Measurements from ENCODE around the gene SLC6A7.
"Not testable (repeated sequence)": the region's sequence is repeated elsewhere in the genome, so short reads cannot be mapped to it uniquely, and the experiment has no call there.

Gene SLC6A7

DNA sequence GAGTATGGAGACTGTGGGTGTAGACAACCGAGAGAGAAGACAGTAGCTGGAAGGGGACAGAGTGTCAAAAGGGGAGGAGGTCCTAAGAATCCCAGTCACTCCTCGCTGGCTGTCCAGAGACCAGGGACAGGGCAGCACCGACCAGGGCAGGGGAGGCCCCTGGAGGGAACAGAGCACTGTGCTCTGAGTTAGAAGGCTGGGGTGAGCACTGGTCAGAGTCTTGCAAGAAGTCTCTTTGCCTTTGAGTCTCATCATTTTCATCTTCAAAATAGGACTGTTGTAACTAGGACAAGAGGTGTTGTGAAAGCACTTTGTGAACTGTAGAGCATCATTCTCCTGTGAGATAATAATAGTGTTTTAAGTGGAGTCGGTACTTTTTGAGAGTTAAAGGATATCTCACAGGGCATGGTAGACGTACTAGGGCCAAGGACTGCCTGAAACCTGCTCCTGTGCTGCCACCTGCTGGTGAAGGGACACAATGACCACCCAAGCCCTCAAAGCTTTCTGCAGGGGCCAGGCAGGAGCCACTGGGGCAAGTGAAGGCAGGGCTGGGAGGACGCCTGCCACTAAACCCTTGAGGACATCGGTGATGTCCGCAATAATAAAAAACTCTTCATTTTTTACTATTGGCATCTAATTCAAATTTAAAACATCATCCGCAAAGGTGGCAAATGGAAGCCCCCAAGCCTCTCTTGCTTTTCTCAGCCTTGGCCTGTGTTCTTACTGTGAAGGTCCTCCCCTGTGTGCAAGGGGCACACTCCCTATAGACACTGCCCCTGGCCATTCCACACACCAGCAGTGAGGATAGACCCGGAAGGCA is 28.2 kb downstream of the SLC6A7 start:
- peak; percentile 58 for DNase-seq (ENCODE audit: low read depth)

DNA sequence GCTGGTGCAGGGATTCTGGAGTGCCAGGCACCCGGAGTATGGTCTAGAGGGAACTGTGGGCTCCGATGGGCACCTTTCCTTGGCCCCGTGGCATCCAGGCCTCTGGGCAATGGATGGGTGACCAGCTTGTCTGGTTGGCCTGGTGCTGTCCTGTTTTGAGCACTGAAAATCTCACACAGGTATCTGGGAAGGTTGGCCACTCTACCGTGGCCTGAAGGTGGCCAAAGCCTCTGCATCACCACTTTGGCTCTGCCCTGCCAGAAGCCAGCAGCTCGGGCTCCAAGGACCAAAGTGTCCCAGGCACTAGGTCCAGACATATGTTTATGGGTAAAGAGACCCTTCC is 28.8 kb downstream of the SLC6A7 start:
- no peak for DNase-seq (ENCODE audit: low read depth)

DNA sequence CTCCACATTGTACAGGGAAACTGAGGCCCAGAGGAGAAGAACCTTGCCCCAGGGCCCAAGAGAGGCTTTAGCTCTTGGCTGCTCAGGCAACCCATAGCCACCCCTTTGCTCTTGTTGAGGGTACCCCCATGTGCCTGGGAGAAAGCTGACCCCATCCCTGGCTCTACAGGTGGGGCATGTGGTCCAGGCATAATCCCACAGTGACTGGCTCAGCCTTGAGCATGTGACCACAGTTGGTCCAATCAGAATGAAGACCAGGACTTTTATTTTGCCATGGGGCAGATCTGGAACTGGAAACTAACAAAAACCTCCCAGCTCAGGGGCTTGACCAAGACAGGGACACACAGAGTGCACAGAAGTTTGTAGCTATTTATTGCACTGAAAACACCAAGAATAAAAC is 29.3 kb downstream of the SLC6A7 start:
- DNase-seq (ENCODE audit: low read depth): no peak

DNA sequence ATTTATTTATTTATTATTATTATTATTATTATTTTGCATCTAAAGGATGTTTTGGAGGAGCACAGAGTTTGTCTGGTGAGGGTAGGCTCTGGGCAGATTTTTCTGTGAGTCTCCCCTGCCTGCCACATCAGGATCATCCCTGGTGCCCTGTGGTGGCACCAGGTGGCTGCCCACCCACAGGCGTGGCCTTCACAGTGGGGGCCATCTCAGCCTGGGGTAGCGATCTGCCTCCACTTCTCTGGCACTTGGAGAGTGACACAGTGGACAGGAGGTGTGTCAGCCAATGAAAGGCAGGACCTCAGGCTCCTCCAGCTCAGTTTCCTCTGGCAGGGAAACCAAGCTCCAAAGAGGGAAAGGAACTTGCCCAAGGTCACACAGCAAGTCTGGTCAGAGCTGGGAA is 30.0 kb downstream of the SLC6A7 start:
- no peak for DNase-seq (ENCODE audit: low read depth)

DNA sequence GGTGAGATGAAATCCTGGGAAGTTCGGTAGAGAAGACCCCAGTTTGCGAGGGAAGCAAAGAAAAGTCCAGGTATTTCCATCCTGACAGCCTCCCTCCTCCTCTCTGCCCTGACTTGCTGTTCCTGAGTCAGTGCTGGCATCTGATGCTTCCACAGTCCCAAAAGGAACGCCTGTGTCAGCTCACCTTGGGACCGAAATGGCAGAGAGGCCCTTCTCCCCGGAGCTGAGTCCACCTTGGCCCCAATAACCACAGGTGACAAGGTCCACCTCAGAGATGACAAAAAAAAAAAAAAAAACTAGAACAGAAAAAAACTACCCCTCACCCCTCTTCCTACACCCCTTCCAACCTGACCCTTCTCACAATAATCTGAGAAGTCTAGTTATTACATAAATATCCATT is 31.6 kb downstream of the SLC6A7 start:
- no peak for DNase-seq (ENCODE audit: low read depth)

DNA sequence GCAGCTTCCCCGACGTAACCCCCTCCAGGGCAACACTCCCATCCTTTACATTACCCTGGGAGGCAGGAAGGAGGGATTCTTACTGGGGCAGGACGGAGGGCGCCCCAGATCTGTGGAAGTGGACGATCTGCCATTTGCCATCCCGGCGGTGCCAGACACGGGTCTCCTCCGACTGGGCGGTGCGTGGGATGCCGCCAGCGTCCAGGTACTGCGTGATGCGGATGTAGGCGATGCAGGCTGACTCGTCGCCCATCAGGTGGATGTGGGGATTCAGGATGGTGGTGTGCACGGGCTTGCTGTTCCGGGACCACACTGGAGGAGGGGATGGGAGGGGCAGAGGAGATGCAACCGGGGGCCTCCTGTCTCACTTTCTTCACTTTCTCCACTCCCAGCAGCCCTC is 33.0 kb downstream of the SLC6A7 start:
- no peak for DNase-seq (ENCODE audit: low read depth)

DNA sequence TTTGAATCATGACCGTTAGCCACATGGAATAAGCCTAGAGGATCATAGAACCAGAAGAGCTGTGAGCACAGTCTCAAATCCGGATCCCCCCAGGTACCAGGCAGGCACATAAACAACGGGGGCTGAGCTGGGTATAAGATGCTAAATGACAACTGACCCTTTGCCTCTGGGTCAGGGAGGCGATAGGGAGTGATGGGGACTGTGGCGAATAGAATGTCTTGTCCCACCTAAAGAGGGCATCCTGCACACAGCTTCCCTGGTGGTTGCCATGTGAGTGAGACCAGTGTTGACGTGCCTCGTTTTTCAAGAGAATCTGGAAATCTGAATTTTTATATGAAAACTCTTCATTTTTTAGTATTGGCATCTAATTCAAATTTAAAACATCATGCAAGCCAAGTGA is 33.6 kb downstream of the SLC6A7 start:
- DNase-seq (ENCODE audit: low read depth): no peak

DNA sequence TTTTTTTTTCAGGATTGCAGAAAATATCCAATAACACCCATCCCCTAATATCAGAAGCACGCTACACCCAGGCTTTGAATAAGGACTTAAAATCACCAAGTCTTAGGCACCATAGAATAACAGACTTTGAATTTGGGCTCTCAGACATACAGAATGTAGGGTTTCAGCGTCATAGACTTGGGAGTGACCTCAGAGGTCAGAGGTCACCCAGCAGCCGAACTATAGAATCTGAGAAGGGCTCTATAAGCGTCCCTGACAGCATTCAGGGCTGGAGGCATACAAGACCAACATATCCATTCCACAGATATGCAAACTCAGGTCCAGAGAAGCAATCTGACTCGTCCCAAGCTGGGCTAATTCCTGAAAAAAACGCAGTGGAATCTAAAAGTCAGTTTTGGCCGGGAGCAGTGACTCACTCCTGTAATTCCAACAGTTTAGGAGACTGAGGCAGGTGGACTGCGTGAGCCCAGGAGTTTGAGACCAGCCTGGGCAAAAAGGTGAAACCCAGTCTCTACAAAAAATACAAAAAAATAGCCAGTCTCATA is 34.7 kb downstream of the SLC6A7 start:
- DNase-seq (ENCODE audit: low read depth): no peak

DNA sequence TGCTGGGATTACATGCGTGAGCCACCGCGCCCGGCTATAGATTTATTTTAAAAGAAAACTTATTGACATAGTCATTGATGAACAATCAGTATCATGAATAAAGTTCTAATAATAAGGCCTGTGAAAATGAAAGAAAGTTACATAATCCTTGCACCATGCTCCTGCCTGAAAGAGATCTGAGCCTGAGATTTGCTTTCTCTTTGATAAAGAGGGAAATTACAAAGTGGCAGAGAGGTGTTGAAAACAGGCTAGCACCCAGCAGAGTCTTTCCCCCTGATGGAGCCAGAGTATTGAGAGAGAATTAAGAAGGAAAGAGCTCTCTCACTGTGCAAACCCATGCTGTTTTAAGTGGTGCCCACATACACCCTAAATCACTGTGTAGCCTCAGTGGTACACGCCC is 37.2 kb downstream of the SLC6A7 start:
- no peak for DNase-seq (ENCODE audit: low read depth)

DNA sequence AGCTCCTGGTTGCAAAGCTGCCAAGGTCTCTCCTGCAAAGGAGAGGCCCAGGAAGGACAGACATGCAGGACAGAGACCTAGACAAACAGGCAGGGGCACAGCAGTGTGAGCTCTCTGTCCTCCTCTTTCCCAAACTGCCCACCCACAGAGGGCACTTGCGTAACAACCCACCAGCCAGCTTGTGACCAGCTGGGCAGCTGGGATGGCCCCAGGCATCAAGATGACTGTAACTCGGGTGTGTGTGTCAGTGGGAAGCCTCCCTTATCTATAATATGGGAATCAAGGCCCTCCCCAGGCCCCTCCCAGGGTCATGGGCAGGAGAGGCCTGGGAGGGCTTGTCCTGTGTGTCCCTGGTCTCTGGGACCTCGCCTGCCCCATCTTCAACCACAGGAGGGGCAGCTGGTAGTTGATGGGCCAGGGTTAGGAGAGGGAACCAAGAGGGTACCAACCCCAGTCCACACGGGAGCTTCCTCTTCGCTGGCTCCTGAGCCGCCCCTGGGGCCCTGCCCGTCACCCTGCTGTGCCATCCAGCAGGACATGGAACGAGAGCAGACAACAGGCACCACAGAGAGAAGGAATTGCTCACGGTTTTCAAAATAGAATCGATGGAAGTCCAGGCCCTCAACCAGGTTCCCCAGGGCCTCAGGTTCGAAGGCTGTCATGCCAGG is 37.9 kb downstream of the SLC6A7 start:
- DNase-seq (ENCODE audit: low read depth): no peak

DNA sequence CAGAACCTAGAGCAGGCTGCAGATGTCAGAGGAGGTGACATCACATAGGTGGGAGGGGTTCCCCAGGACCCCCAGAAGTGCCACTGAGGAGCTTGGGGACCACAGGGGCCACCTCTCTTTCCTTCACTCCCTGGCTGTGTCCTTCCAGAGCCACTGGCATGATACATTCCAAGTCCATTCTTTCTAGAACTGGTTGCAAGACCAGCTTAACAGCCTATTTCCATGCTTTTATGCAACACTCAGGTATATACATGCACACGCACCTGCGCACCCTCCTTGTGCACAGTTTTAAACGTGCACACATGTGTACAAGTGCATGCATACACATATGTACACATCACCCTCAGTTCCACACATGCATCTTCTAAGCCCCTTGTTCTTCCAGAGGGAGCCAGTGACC is 39.7 kb downstream of the SLC6A7 start:
- DNase-seq (ENCODE audit: low read depth): no peak

DNA sequence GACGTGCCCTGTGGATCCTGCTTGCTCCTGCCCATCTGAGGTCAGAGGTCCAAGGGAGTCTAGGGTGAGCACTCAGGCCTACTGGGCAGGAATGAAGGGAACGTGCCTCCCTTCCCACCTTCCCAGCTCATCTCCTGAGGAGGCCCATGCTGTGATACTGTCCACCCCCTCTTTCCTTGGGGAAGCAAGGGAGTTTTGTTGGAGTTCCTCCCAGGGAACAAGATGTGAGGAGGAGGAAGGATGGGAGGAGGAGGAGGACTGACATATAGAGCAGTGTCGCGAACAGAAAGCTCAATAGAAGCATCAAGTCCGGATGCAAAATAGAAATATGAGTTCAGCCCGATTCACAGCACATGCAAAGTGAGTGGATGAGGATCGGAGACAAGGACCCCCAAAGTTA is 41.0 kb downstream of the SLC6A7 start:
- no peak for DNase-seq (ENCODE audit: low read depth)

DNA sequence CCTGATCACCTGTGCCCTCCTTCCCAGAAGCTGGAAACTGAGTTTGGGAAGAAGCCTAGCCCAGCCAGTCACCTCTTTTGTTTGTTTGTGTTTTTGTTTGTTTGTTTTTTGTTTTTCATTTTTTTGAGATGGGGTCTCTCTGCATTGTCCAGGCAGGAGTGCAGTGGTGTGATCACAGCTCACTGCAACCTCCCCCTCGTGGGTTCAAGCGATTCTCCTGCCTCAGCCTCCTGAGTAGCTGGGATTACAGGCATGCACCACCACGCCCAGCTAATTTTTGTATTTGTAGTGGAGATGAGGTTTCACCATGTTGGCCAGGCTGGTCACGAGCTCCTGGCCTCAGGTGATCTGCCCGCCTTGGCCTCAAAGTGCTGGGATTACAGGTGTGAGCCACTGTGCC is 43.8 kb downstream of the SLC6A7 start:
- not testable (repeated sequence) for DNase-seq (ENCODE audit: low read depth)

DNA sequence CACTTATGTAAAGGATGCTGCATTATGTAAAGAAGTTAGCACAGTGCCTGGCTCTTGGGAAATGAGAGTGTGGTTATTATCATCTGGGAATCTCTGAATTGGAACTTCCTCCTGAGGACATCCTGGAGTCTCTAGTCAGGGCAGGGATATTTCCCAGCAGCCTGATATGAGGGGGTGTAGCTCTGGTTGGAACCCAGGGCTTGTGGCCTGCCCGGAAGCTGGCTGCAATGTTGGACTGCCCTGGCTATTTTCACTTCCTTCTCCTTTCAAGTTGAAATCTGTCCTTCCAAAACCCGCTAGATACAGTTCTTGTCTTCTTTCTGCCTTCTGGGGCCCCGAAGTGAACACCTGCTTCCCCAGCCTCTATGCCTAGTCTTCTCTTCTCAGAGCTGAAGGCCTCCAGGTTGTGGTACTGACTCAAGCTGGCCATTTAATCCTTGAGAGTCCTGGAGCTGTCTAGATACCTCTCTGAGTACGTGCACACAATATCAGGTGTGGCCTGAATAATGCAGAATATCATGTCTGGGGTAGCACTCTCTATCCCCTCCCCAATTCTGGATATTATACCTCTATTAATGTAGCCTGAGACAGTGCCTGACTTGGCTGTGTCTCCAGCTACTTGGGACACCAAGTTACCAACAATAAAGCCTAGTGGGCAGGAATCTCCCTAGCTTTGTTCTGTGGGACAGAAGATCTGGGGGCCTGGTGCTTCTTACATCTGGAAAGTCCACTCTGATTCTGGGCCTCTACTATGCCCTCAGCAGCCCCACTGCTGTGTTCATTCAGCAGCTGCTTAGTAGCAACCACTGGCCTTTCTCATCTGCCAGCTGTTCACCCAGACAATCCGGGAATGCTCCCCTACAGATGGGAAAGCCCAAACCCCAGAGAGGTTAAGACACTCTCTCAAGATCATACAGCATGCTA is 45.0 kb downstream of the SLC6A7 start:
- no peak for DNase-seq (ENCODE audit: low read depth)

DNA sequence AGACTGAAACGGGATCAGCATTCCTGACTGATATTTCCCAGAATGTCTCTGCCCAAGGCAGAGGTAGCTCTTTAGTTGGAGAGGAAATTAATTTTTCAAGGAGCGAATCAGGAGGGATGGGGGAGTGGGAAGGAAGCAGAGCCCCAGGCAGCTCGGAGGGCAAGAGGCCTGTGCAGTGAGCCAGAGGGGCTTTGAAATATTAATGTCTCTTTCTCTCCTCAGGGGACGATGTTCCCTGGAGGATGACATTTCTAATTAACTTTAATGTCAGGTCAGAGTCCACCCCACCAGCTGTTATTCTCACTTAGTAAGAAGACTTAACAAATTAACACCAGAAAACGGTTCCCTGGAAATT is 45.6 kb downstream of the SLC6A7 start:
- DNase-seq (ENCODE audit: low read depth): no peak

DNA sequence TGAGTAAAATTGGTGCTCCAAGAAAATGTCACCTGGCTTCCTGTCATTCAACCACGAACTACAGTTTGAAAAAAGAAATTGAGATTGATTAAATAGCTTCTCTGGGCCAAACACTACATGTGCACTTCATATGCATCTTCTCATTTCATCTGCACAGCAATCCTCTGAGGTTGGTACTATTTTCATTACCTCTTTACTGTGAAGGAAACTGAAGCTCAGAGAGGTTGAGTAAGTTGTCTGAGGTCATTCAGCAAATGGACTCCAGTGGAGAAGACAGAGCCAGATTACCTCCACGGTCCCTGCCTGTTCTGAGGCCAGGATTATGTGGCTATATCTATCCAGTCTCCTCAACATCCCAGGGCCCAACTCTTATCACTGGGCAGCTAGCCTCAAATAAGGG is 46.5 kb downstream of the SLC6A7 start:
- DNase-seq (ENCODE audit: low read depth): no peak

DNA sequence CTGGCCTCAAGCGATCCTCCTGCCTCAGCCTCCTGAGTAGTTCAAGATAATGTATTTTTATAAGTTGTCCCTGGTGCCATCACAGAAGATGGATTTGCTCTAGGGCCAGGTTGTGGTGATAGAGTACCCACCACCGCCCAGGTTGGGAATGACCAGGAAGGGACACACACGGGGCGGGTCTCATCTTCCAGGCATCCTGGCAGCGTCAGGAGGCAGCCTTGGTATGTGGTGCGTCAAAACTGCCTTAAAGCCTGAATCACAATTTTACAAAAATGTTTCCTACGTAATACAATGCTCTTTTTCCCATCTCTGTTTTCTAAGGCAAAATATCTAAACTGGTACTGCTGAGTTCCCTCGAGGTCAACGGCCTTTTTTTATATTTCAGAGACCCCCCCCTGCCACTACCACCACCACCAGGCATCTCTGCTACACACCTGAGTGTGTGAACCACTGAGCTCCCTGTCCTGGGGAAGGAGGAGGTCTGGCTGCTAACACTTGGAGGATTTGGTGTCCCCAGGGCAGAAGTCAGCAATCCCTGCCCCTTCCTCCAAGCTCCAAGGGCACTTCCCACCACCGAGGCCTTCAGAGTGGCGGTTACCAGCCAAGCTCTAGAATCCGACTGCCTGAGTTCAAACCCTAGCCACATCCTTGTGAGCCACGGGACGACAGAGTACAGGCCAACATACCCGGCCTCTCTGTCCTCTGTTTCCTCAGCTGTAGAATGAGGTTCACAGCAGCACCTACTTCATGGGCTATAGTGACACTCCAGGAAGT is 47.3 kb downstream of the SLC6A7 start:
- no peak for DNase-seq (ENCODE audit: low read depth)

DNA sequence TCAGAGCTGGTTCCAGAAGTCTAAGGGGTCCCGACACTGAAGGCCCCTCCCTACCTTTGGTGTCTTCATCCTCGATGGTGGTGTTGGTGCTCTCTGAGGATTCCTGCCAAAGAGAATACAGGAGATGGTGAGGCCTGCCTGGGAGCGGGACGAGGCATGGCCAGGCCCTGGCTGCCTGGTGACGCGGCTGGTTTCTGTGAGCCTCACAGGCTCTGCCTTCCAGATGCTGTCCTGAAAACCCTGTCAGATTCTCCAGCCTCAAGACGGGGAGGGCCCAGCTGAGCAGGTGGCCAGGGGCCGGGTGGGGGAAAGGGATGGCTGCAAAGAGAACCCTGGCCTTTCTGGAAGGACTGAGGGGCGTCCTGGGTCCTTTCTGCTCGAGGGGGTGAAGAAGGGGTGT is 48.8 kb downstream of the SLC6A7 start:
- no peak for DNase-seq (ENCODE audit: low read depth)

DNA sequence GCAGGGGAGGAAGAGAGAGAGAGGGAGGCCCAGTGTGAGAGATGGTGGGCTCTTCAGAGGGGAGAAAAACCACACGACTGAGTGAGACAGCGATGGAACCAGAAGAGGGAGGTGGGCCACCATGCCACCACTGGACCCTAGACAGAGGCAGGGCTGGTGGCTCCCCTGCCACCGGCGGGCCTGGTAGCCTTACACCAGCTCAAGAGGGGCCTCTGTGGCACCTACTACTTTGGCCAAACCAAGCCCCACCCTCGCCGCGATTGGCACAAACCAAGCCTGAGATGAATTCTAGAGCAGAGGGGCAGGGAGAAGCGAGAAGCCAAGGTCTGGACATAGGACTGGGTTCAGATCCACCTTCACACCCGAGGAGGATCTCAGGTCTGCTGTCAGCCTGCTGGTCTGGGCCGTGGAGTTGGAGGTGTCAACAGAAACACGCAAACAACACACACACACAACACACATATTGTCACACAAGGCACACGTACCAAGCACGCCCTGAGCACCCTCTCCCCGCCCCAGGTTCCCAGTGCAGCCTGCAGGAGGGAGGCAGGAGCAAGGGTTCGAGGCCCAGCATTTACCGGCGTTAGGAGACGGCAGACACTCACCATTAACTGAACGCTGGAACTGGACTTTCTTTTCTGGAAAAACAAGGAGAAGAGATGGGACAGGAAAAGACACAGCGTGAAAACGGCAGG is 49.4 kb downstream of the SLC6A7 start:
- no peak for DNase-seq (ENCODE audit: low read depth)

DNA sequence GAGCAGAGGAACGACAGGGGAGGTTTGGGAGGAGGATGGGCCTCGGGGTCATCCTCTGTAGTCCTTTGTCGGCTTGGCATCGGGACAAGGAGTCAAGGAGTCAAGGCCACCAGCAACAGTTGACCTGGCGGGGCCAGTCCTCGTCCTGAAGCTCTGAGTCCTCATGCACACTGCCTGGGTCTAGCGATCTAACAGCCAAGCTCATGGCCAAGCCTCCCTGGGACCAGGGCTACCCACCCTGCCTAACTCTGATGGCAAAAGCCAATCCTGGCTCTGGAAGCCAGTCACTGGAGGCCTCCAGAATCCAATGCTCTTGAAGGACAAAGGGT is 49.9 kb downstream of the SLC6A7 start:
- no peak for DNase-seq (ENCODE audit: low read depth)

All from stimulated activated CD4-positive, alpha-beta T cell treated with anti-CD3 and anti-CD28 coated beads, Interleukin-2, amount 100 ng/mL, for 4 hours (primary cell).